Coronary artery (tissue), 2 donors: ENCODE measurements around the gene PTGS2.

Experiments used
- DNase-seq: peaks from one replicate; pipeline ENCODE4 v3.0.0-alpha.2; 2017; ENCODE audit warnings: low spot score
- H3K27ac ChIP-seq, 2 donors: fragments of 200-600 bp; sonication (generic); one replicate each; pipeline ENCODE4 v1.5.1; 2016 to 2019
- H3K4me3 ChIP-seq: fragments of 200-600 bp; sonication (generic); 2 replicates; pipeline ENCODE4 v1.5.1; 2016; ENCODE audit warnings: mild to moderate bottlenecking, moderate library complexity
- CTCF ChIP-seq: fragments of 200-600 bp; sonication (generic); IDR thresholded peaks from one replicate; pipeline ENCODE4 v1.5.1; 2019; ENCODE audit warnings: antibody characterized with exemption

The PTGS2 gene

GRCh38 chr1:186633116-186633515, 47.1 kb downstream of the PTGS2 start:
- no peak for TF ChIP-seq CTCF
- Histone ChIP-seq H3K4me3 (no peak overlapping the region), H3K27ac (no peak overlapping the region)
- no peak for DNase-seq

GRCh38 chr1:186629341-186629740, 50.9 kb downstream of the PTGS2 start:
- DNase-seq = no peak
- no peak for TF ChIP-seq CTCF
- no peak overlapping the region for H3K27ac ChIP-seq
- no peak overlapping the region for H3K4me3 ChIP-seq

GRCh38 chr1:186628910-186629309, 51.3 kb downstream of the PTGS2 start:
- DNase-seq = no peak
- H3K4me3 ChIP-seq = no peak overlapping the region
- TF ChIP-seq CTCF = no peak
- no peak overlapping the region for H3K27ac ChIP-seq

- Histone ChIP-seq H3K4me3 (no peak overlapping the region), H3K27ac (no peak overlapping the region)
- TF ChIP-seq CTCF = no peak
- no peak for DNase-seq
Observed at GRCh38 chr1:186627019-186627418, 53.2 kb downstream of the PTGS2 start.

- no peak overlapping the region for H3K4me3 ChIP-seq
- TF ChIP-seq CTCF = no peak
- DNase-seq = no peak
- H3K27ac ChIP-seq = no peak overlapping the region
Observed at GRCh38 chr1:186626356-186626932, 53.8 kb downstream of the PTGS2 start.

- no peak for TF ChIP-seq CTCF
- no peak overlapping the region for H3K4me3 ChIP-seq
- DNase-seq = no peak
- H3K27ac ChIP-seq = no peak overlapping the region
Observed at GRCh38 chr1:186623551-186623950, 56.7 kb downstream of the PTGS2 start.
